ENCODE measurements around the gene INPP4B. TPM values are rescaled to one million over a fixed set of nuclear protein-coding genes. Genes with fewer than 3 reads are reported as not detected.

Gene INPP4B
- total RNA-seq, 4 donors from 2014 or later, result 29.4 to 51.5 (median 35.3) TPM

- Histone ChIP-seq H3K9me3 (no peaks in the 10 kb centered on the region), H3K4me1 (no peaks in the 10 kb centered on the region), H3K27ac (no peak overlapping the region), H3K4me3 (no peak overlapping the region), H3K27me3 (no peaks in the 10 kb centered on the region), H3K36me3 (no peaks in the 10 kb centered on the region)
- TF ChIP-seq POLR2A (IDR thresholded peaks at IDR 0.05) (no peak), CTCF (IDR thresholded peaks at IDR 0.05) (no peak)
- intact Hi-C loops (cut with DNase I; ENCODE audit: low total_unique reads), result no loop called here
- no peak for DNase-seq
These were observed 410.4 kb downstream of the INPP4B start for GRCh38 chr4:142435599-142436235.

- Histone ChIP-seq H3K36me3 (no peaks in the 10 kb centered on the region), H3K9me3 (no peaks in the 10 kb centered on the region), H3K4me1 (no peaks in the 10 kb centered on the region), H3K27me3 (no peaks in the 10 kb centered on the region), H3K27ac (no peak overlapping the region), H3K4me3 (no peak overlapping the region)
- intact Hi-C loops (cut with DNase I; ENCODE audit: low total_unique reads), result no loop called here
- DNase-seq, result no peak
- no peak for TF ChIP-seq CTCF (IDR thresholded peaks at IDR 0.05)
- TF ChIP-seq POLR2A (IDR thresholded peaks at IDR 0.05), result no peak
These were observed 411.4 kb downstream of the INPP4B start for GRCh38 chr4:142434519-142435224.

- no peaks in the 10 kb centered on the region for H3K4me1 ChIP-seq
- TF ChIP-seq CTCF (IDR thresholded peaks at IDR 0.05) (no peak), POLR2A (IDR thresholded peaks at IDR 0.05) (no peak)
- no peak overlapping the region for H3K27ac ChIP-seq
- H3K36me3 ChIP-seq, result no peaks in the 10 kb centered on the region
- intact Hi-C loops (cut with DNase I; ENCODE audit: low total_unique reads), result no loop called here
- no peak for DNase-seq
- H3K4me3 ChIP-seq, result no peak overlapping the region
- H3K27me3 ChIP-seq, result no peaks in the 10 kb centered on the region
- no peaks in the 10 kb centered on the region for H3K9me3 ChIP-seq
These were observed 417.4 kb downstream of the INPP4B start for GRCh38 chr4:142428715-142429114.

- no peak for DNase-seq
- Histone ChIP-seq H3K27ac (no peak overlapping the region), H3K36me3 (no peaks in the 10 kb centered on the region), H3K4me3 (no peak overlapping the region), H3K27me3 (no peaks in the 10 kb centered on the region), H3K9me3 (no peaks in the 10 kb centered on the region), H3K4me1 (no peaks in the 10 kb centered on the region)
- TF ChIP-seq CTCF (IDR thresholded peaks at IDR 0.05) (no peak), POLR2A (IDR thresholded peaks at IDR 0.05) (no peak)
- intact Hi-C loops (cut with DNase I; ENCODE audit: low total_unique reads), result no loop called here
These were observed 418.6 kb downstream of the INPP4B start for GRCh38 chr4:142427456-142427855.

- no peak for DNase-seq
- intact Hi-C loops (cut with DNase I; ENCODE audit: low total_unique reads), result no loop called here
- Histone ChIP-seq H3K4me3 (no peak overlapping the region), H3K27me3 (no peaks in the 10 kb centered on the region), H3K27ac (no peak overlapping the region), H3K36me3 (no peaks in the 10 kb centered on the region), H3K9me3 (no peaks in the 10 kb centered on the region), H3K4me1 (no peaks in the 10 kb centered on the region)
- no peak for TF ChIP-seq CTCF (IDR thresholded peaks at IDR 0.05)
- no peak for TF ChIP-seq POLR2A (IDR thresholded peaks at IDR 0.05)
These were observed 422.2 kb downstream of the INPP4B start for GRCh38 chr4:142423861-142424260.

Measured in uterus (tissue), 4 donors.